ENCODE data around the gene SLC25A47.

SLC25A47 gene

GRCh38 chr14:100291305-100292075 is 31.6 kb upstream of the SLC25A47 start:
- Histone ChIP-seq H3K4me3 (ENCODE audit: low read depth in 1 of 2, low read length in 1 of 2) (no peak overlapping the region), H3K36me3 (peaks cover 26% of the 10 kb centered on the region), H3K9me3 (no peaks in the 10 kb centered on the region), H3K27ac (no peak overlapping the region), H3K4me1 (ENCODE audit: control insufficient read depth in 1 of 2, insufficient read depth in 1 of 2, low read depth in 1 of 2, low read length in 1 of 2) (peaks cover 8 to 10% of the 10 kb centered on the region in 2 experiments), H3K27me3 (no peaks in the 10 kb centered on the region)
- no peak for TF ChIP-seq CTCF (IDR thresholded peaks at IDR 0.05)

GRCh38 chr14:100292301-100292775 is 30.8 kb upstream of the SLC25A47 start:
- Histone ChIP-seq H3K4me3 (ENCODE audit: low read depth in 1 of 2, low read length in 1 of 2) (no peak overlapping the region), H3K36me3 (peaks cover 26% of the 10 kb centered on the region), H3K9me3 (no peaks in the 10 kb centered on the region), H3K27me3 (no peaks in the 10 kb centered on the region), H3K4me1 (ENCODE audit: control insufficient read depth in 1 of 2, insufficient read depth in 1 of 2, low read depth in 1 of 2, low read length in 1 of 2) (peaks cover 17 to 18% of the 10 kb centered on the region in 2 experiments), H3K27ac (no peak overlapping the region)
- no peak for TF ChIP-seq CTCF (IDR thresholded peaks at IDR 0.05)

GRCh38 chr14:100292776-100293461 is 30.2 kb upstream of the SLC25A47 start:
- H3K36me3 ChIP-seq, result peaks cover 26% of the 10 kb centered on the region
- TF ChIP-seq CTCF (IDR thresholded peaks at IDR 0.05), result no peak
- H3K4me1 ChIP-seq (ENCODE audit: control insufficient read depth in 1 of 2, insufficient read depth in 1 of 2, low read depth in 1 of 2, low read length in 1 of 2), result peaks cover 22 to 24% of the 10 kb centered on the region in 2 experiments
- H3K27me3 ChIP-seq, result no peaks in the 10 kb centered on the region
- H3K9me3 ChIP-seq, result no peaks in the 10 kb centered on the region
- no peak overlapping the region for H3K27ac ChIP-seq
- no peak overlapping the region for H3K4me3 ChIP-seq (ENCODE audit: low read depth in 1 of 2, low read length in 1 of 2)

GRCh38 chr14:100293497-100294212 is 29.5 kb upstream of the SLC25A47 start:
- H3K36me3 ChIP-seq, result peaks cover 26% of the 10 kb centered on the region
- H3K4me3 ChIP-seq (ENCODE audit: low read depth in 1 of 2, low read length in 1 of 2), result no peak overlapping the region
- H3K9me3 ChIP-seq, result no peaks in the 10 kb centered on the region
- TF ChIP-seq CTCF (IDR thresholded peaks at IDR 0.05), result no peak
- H3K27ac ChIP-seq, result no peak overlapping the region
- peaks cover 22 to 25% of the 10 kb centered on the region in 2 experiments for H3K4me1 ChIP-seq (ENCODE audit: control insufficient read depth in 1 of 2, insufficient read depth in 1 of 2, low read depth in 1 of 2, low read length in 1 of 2)
- no peaks in the 10 kb centered on the region for H3K27me3 ChIP-seq

GRCh38 chr14:100294213-100294962 is 28.8 kb upstream of the SLC25A47 start:
- H3K4me3 ChIP-seq (ENCODE audit: low read depth in 1 of 2, low read length in 1 of 2), result no peak overlapping the region
- no peak for TF ChIP-seq CTCF (IDR thresholded peaks at IDR 0.05)
- peaks cover 21% of the 10 kb centered on the region for H3K36me3 ChIP-seq
- H3K27me3 ChIP-seq, result no peaks in the 10 kb centered on the region
- H3K27ac ChIP-seq, result no peak overlapping the region
- peaks cover 22 to 25% of the 10 kb centered on the region in 2 experiments for H3K4me1 ChIP-seq (ENCODE audit: control insufficient read depth in 1 of 2, insufficient read depth in 1 of 2, low read depth in 1 of 2, low read length in 1 of 2)
- no peaks in the 10 kb centered on the region for H3K9me3 ChIP-seq
